Activated naive CD8-positive, alpha-beta T cell (primary cell): ENCODE results near the gene SLC35A2.
"Not testable (repeated sequence)": the region's sequence is repeated elsewhere in the genome, so short reads cannot be mapped to it uniquely, and the experiment has no call there.

Experiments
- H3K27ac Mint-ChIP-seq: one replicate; pipeline ENCODE4 v1.8.0; 2021; ENCODE audit warnings: mixed read lengths
- H3K27me3 Mint-ChIP-seq: one replicate; pipeline ENCODE4 v1.8.0; 2021; ENCODE audit warnings: mixed read lengths
- H3K36me3 Mint-ChIP-seq: one replicate; pipeline ENCODE4 v1.8.0; 2021; ENCODE audit warnings: mixed read lengths
- H3K4me1 Mint-ChIP-seq: one replicate; pipeline ENCODE4 v1.8.0; 2021; ENCODE audit warnings: low read depth, mixed read lengths
- H3K4me3 Mint-ChIP-seq: one replicate; pipeline ENCODE4 v1.8.0; 2021; ENCODE audit warnings: mild to moderate bottlenecking, mixed read lengths
- H3K9me3 Mint-ChIP-seq: one replicate; pipeline ENCODE4 v1.8.0; 2021; ENCODE audit warnings: low read depth, mixed read lengths

Gene SLC35A2

GRCh38 chrX:48899078-48899410 lies 12.4 kb downstream of the SLC35A2 start:
- H3K9me3 Mint-ChIP-seq: no peaks in the 10 kb centered on the region
- no peaks in the 10 kb centered on the region for H3K27me3 Mint-ChIP-seq
- H3K36me3 Mint-ChIP-seq: no peaks in the 10 kb centered on the region
- H3K27ac Mint-ChIP-seq: peak overlapping the region; percentile 64
- peak overlapping the region; percentile 38 for H3K4me3 Mint-ChIP-seq
- peaks cover 29% of the 10 kb centered on the region for H3K4me1 Mint-ChIP-seq

DNA sequence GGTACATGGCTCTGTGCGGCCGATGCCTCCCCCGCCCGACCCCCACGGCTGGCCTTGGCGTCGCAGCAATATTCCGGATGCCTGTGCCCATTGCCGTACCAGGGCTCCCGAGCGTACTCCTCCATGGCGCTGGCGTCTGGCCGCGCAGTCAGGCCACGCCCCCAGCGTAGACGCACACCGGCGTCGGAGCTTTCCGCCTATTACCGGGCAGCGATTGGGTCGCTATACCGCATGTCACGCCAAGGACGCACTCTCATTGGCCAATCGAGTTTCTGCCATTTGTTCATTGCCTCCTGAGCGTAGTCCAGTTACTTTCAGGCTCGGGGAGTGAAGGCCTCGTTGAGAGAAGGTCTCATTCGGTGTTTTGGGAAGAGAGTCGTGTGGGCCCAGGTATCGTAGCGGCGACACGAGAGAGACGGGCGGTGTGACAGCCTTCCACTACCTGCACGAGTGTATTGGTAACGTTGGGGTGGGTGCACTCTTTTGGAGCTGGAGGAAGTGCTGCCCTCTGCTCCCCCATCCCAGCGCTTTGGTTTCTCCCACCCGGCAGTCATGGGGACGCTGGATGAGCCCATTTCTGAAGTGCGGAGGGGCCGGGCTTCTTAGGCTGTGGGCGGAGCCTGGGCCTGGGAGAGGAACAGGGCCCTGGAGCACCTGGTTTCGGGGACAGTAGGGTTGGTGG lies 13.7 kb downstream of the SLC35A2 start, which contains the start of the genes PQBP1 and TIMM17B:
Gene PQBP1, plus strand, starts transcription at position 306 of the 682 bp plus-strand sequence. CDS start 580 bp downstream, outside the sequence.
Gene TIMM17B, minus strand, starts transcription at position 144 of the 682 bp plus-strand sequence. Its CDS starts 19 bp downstream, at position 125.
- Mint-ChIP-seq H3K27me3 (no peaks in the 10 kb centered on the region), H3K4me3 (peak within 1 kb of the TSS; percentile 95), H3K27ac (peak within 1 kb of the TSS; percentile 99), H3K9me3 (no peaks in the 10 kb centered on the region), H3K36me3 (no peaks in the 10 kb centered on the region), H3K4me1 (peaks cover 27% of the 10 kb centered on the region)

DNA sequence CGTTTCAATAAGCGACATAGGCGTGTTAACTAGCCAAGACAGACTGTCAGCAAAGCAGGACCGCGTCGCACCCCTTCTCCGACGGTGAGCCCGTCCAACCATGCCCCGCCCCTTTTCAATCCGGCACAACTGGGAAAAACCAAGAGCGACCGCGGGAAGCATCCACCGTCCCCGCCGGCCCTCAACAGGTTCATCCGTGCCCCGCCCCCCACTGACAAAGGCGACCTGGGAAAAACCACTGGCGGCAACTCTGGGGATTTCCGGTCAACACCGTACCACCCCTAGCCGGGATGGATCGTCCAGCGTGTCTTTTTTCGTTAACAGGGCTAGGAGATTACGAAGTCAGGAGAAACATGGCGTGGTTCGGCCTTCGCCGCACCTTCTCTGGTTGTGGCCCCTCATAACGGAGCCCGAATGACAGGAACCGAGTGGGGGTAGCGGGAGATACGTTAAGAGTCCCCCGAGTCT lies 14.3 kb downstream of the SLC35A2 start:
- Mint-ChIP-seq H3K36me3 (no peaks in the 10 kb centered on the region), H3K4me3 (peak overlapping the region; percentile 95), H3K27me3 (no peaks in the 10 kb centered on the region), H3K9me3 (no peaks in the 10 kb centered on the region), H3K4me1 (peaks cover 28% of the 10 kb centered on the region), H3K27ac (peak overlapping the region; percentile 99)

- Mint-ChIP-seq H3K36me3 (no peaks in the 10 kb centered on the region), H3K27ac (peak overlapping the region; percentile 99), H3K4me3 (peak overlapping the region; percentile 95), H3K4me1 (peaks cover 32% of the 10 kb centered on the region), H3K27me3 (no peaks in the 10 kb centered on the region), H3K9me3 (no peaks in the 10 kb centered on the region)
These were observed 14.8 kb downstream of the SLC35A2 start for GRCh38 chrX:48896611-48897011.

DNA sequence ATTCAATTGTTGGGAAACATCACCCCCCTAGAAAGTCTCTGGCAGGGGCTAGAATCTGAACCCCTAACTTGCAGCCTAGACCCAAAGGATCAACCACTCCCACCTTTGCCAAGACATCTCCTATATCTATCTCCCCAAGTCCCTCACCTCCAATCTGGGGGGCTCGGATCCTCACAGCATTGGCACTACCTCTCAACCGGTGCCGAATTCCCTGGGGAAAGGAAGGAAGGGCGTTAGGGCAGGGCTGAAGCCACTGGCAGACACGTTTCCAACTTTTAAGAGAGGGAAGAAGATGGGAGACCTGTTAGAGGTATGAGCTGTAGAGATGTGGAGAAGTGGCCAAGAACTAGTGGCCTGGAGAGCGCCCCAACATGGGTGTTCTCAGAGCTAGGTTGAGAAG lies 16.6 kb downstream of the SLC35A2 start:
- no peak overlapping the region for H3K4me3 Mint-ChIP-seq
- no peaks in the 10 kb centered on the region for H3K9me3 Mint-ChIP-seq
- H3K4me1 Mint-ChIP-seq: peaks cover 38% of the 10 kb centered on the region
- H3K36me3 Mint-ChIP-seq: no peaks in the 10 kb centered on the region
- no peak overlapping the region for H3K27ac Mint-ChIP-seq
- H3K27me3 Mint-ChIP-seq: no peaks in the 10 kb centered on the region

GRCh38 chrX:48893556-48894348 lies 17.7 kb downstream of the SLC35A2 start:
- H3K36me3 Mint-ChIP-seq: no peaks in the 10 kb centered on the region
- H3K27me3 Mint-ChIP-seq: no peaks in the 10 kb centered on the region
- H3K4me1 Mint-ChIP-seq: peaks cover 33% of the 10 kb centered on the region
- H3K27ac Mint-ChIP-seq: peak overlapping the region; percentile 34
- H3K9me3 Mint-ChIP-seq: no peaks in the 10 kb centered on the region
- no peak overlapping the region for H3K4me3 Mint-ChIP-seq

GRCh38 chrX:48892896-48893295 lies 18.6 kb downstream of the SLC35A2 start:
- Mint-ChIP-seq H3K9me3 (no peaks in the 10 kb centered on the region), H3K4me3 (no peak overlapping the region), H3K4me1 (peaks cover 31% of the 10 kb centered on the region), H3K36me3 (no peaks in the 10 kb centered on the region), H3K27me3 (no peaks in the 10 kb centered on the region), H3K27ac (no peak overlapping the region)

DNA sequence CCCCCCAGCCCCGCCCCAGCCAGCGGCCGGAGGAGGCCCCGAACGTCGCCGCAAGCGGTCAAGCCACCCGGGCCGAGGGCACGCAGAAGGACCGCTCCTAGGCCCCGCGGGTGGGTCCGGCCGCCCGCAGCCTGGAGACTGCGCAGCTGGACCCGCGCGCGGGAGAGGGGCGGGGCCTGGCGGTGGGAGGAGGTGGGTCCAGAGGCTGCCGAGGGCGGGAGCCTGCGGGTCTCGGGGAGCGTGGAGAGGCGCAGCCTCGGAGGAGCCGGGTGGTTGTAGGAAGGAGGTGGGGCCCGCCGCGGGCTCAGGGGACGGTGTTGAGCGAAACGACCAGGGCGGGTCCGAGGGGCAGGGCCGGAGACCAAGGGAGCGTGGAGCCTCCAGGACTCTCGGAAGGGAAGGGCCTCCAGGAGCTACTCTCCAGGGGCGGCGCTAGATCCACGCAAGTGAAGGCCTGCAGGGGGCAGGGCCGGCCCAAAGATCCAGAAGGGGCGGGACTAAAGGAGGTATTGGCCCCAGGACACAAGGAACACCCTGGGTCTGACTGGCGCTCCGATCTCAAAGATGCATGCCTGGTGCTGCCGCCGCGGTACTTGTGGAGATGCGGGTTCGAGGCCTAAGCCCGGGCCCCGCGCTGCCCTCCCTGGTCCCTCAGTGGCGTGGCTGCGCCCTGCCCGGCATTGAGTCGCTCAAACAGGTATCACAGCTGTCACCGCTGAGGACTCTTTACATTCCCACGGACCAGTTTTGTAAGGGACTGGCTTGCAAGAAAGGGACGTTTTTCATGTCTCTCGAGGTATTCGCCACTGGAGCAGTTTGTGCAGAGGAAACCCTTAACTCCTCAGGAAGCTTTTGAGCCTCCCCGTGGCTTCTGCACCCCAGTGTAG lies 19.8 kb downstream of the SLC35A2 start:
- no peaks in the 10 kb centered on the region for H3K36me3 Mint-ChIP-seq
- peak overlapping the region; percentile 78 for H3K4me3 Mint-ChIP-seq
- no peaks in the 10 kb centered on the region for H3K9me3 Mint-ChIP-seq
- no peaks in the 10 kb centered on the region for H3K27me3 Mint-ChIP-seq
- H3K27ac Mint-ChIP-seq: peak overlapping the region; percentile 28
- H3K4me1 Mint-ChIP-seq: peaks cover 25% of the 10 kb centered on the region

- no peaks in the 10 kb centered on the region for H3K27me3 Mint-ChIP-seq
- peak overlapping the region; percentile 77 for H3K27ac Mint-ChIP-seq
- H3K4me3 Mint-ChIP-seq: peak overlapping the region; percentile 92
- peaks cover 19% of the 10 kb centered on the region for H3K4me1 Mint-ChIP-seq
- H3K36me3 Mint-ChIP-seq: no peaks in the 10 kb centered on the region
- H3K9me3 Mint-ChIP-seq: no peaks in the 10 kb centered on the region
These were observed 20.5 kb downstream of the SLC35A2 start for GRCh38 chrX:48890934-48891401.

GRCh38 chrX:48890296-48890925 lies 21.0 kb downstream of the SLC35A2 start:
- Mint-ChIP-seq H3K27me3 (no peaks in the 10 kb centered on the region), H3K4me3 (peak overlapping the region; percentile 92), H3K9me3 (no peaks in the 10 kb centered on the region), H3K4me1 (peaks cover 18% of the 10 kb centered on the region), H3K36me3 (no peaks in the 10 kb centered on the region), H3K27ac (peak overlapping the region; percentile 77)

DNA sequence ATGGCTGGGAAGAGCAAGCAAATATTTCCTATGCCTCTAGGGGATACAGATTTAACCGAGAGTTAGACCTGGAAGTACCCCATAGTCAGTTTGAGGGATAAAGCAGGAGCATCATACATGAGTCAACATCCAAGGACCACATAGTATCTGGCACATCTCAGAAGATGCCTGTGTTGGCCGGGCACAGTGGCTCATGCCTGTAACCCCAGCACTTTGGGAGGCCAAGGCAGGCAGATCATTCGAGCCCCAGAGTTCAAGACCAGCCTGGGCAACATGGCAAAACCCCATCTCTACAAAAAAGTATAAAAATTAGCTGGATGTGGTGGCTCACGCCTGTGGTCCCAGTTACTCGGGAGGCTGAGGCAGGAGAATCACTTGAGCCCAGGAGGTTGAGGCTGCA lies 24.9 kb downstream of the SLC35A2 start:
- not testable (repeated sequence) for H3K4me1 Mint-ChIP-seq, H3K36me3 Mint-ChIP-seq, H3K27ac Mint-ChIP-seq, H3K9me3 Mint-ChIP-seq, H3K4me3 Mint-ChIP-seq, H3K27me3 Mint-ChIP-seq

GRCh38 chrX:48883729-48884128 lies 27.7 kb downstream of the SLC35A2 start:
- Mint-ChIP-seq H3K36me3 (no peaks in the 10 kb centered on the region), H3K4me3 (no peak overlapping the region), H3K4me1 (no peaks in the 10 kb centered on the region), H3K9me3 (no peaks in the 10 kb centered on the region), H3K27ac (no peak overlapping the region), H3K27me3 (no peaks in the 10 kb centered on the region)

GRCh38 chrX:48876944-48877343 lies 34.5 kb downstream of the SLC35A2 start:
- not testable (repeated sequence) for H3K36me3 Mint-ChIP-seq, H3K4me3 Mint-ChIP-seq, H3K27ac Mint-ChIP-seq, H3K27me3 Mint-ChIP-seq, H3K9me3 Mint-ChIP-seq, H3K4me1 Mint-ChIP-seq

GRCh38 chrX:48872017-48872416 lies 39.4 kb downstream of the SLC35A2 start:
- not testable (repeated sequence) for H3K9me3 Mint-ChIP-seq, H3K36me3 Mint-ChIP-seq, H3K4me3 Mint-ChIP-seq, H3K4me1 Mint-ChIP-seq, H3K27ac Mint-ChIP-seq, H3K27me3 Mint-ChIP-seq
